Measurements from ENCODE around the gene TEX28.
"Not testable (repeated sequence)": the region's sequence is repeated elsewhere in the genome, so short reads cannot be mapped to it uniquely, and the experiment has no call there.

Gene TEX28

GRCh38 chrX:154294791-154295574, at the start of gene TEX28:
TSS of gene TEX28 (minus strand) at chrX:154295124. CDS start at chrX:154292117, 3,007 bp downstream.
- DNase-seq (ENCODE audit: low read depth in 2 of 2), result no peak

GRCh38 chrX:154343620-154344019, 48.7 kb upstream of the TEX28 start:
- not testable (repeated sequence) for DNase-seq (ENCODE audit: low read depth in 2 of 2)

- DNase-seq (ENCODE audit: low read depth in 2 of 2), result not testable (repeated sequence)
These were observed 48.1 kb upstream of the TEX28 start for GRCh38 chrX:154343063-154343462.

- not testable (repeated sequence) for DNase-seq (ENCODE audit: low read depth in 2 of 2)
These were observed 46.7 kb upstream of the TEX28 start for GRCh38 chrX:154341399-154342298.

GRCh38 chrX:154334496-154334895, 39.6 kb upstream of the TEX28 start:
- no peak for DNase-seq (ENCODE audit: low read depth in 2 of 2)

GRCh38 chrX:154333837-154334271, 38.9 kb upstream of the TEX28 start:
- no peak for DNase-seq (ENCODE audit: low read depth in 2 of 2)

GRCh38 chrX:154333116-154333515, 38.2 kb upstream of the TEX28 start:
- no peak for DNase-seq (ENCODE audit: low read depth in 2 of 2)

GRCh38 chrX:154332561-154332960, 37.6 kb upstream of the TEX28 start:
- DNase-seq (ENCODE audit: low read depth in 2 of 2), result no peak

GRCh38 chrX:154329294-154329693, 34.4 kb upstream of the TEX28 start:
- DNase-seq (ENCODE audit: low read depth in 2 of 2), result no peak

GRCh38 chrX:154328646-154329045, 33.7 kb upstream of the TEX28 start:
- no peak for DNase-seq (ENCODE audit: low read depth in 2 of 2)

GRCh38 chrX:154327038-154327820, 32.3 kb upstream of the TEX28 start:
- DNase-seq (ENCODE audit: low read depth in 2 of 2), result no peak

- no peak for DNase-seq (ENCODE audit: low read depth in 2 of 2)
These were observed 30.6 kb upstream of the TEX28 start for GRCh38 chrX:154325541-154325940.

- no peak for DNase-seq (ENCODE audit: low read depth in 2 of 2)
These were observed 28.6 kb upstream of the TEX28 start for GRCh38 chrX:154323537-154323936.

- DNase-seq (ENCODE audit: low read depth in 2 of 2), result no peak
These were observed 28.0 kb upstream of the TEX28 start for GRCh38 chrX:154322890-154323289.

GRCh38 chrX:154321594-154321993, 26.7 kb upstream of the TEX28 start:
- no peak for DNase-seq (ENCODE audit: low read depth in 2 of 2)

- no peak for DNase-seq (ENCODE audit: low read depth in 2 of 2)
These were observed 26.2 kb upstream of the TEX28 start for GRCh38 chrX:154321152-154321551.

GRCh38 chrX:154320406-154320805, 25.5 kb upstream of the TEX28 start:
- no peak for DNase-seq (ENCODE audit: low read depth in 2 of 2)

- no peak for DNase-seq (ENCODE audit: low read depth in 2 of 2)
These were observed 22.6 kb upstream of the TEX28 start for GRCh38 chrX:154317391-154317995.

- no peak for DNase-seq (ENCODE audit: low read depth in 2 of 2)
These were observed 20.5 kb upstream of the TEX28 start for GRCh38 chrX:154315416-154315815.

- no peak for DNase-seq (ENCODE audit: low read depth in 2 of 2)
These were observed 18.2 kb upstream of the TEX28 start for GRCh38 chrX:154313147-154313546.

- no peak for DNase-seq (ENCODE audit: low read depth in 2 of 2)
These were observed 17.2 kb upstream of the TEX28 start for GRCh38 chrX:154312116-154312515.
